HFFc6 (cell line): ENCODE measurements around the gene SULT1A1. TPM values are rescaled to one million over a fixed set of nuclear protein-coding genes. Genes with fewer than 3 reads are reported as not detected.

Source experiments
- DNase-seq: peaks from one replicate; pipeline ENCODE4 v3.0.0-alpha.2; 2018
- H3K27ac Mint-ChIP-seq: 2 replicates; pipeline ENCODE4 v1.8.0; 2020; ENCODE audit warnings: mild to moderate bottlenecking, mixed read lengths
- H3K27me3 Mint-ChIP-seq: 2 replicates; pipeline ENCODE4 v1.8.0; 2021; ENCODE audit warnings: mild to moderate bottlenecking, moderate library complexity, mixed read lengths; ENCODE audit not compliant: insufficient read depth
- H3K36me3 Mint-ChIP-seq: 2 replicates; pipeline ENCODE4 v1.8.0; 2021; ENCODE audit warnings: low read depth, mixed read lengths
- H3K4me1 Mint-ChIP-seq: 2 replicates; pipeline ENCODE4 v1.8.0; 2020; ENCODE audit warnings: low read depth, mixed read lengths
- H3K4me3 Mint-ChIP-seq: 2 replicates; pipeline ENCODE4 v1.8.0; 2020; ENCODE audit warnings: mild to moderate bottlenecking, moderate library complexity, mixed read lengths
- H3K9me3 Mint-ChIP-seq: 2 replicates; pipeline ENCODE4 v1.8.0; 2020; ENCODE audit warnings: mild to moderate bottlenecking, mixed read lengths
- total RNA-seq, 6 experiments: library from RNA; stranded (reverse); fragmentation: NEBNext Ultra II Directional; extraction: Animal tissue kit (Norgen Biotek cat#: 25700); gene quantifications; 2 replicates in 1 of 6; 3 replicates in 5 of 6; pipeline ENCODE4 v1.2.3, GENCODE V29; 2021
- TF ChIP-seq, protein P1 (sequence below): fragments of 200-600 bp; sonication (generic); IDR thresholded peaks from 2 replicates; pipeline ENCODE4 v1.5.0; 2021; ENCODE audit warnings: antibody characterized with exemption, mild to moderate bottlenecking

The SULT1A1 gene
- total RNA-seq, 6 experiments from 2014 or later, result 0.17 to 0.30 (median 0.18) TPM; not detected in 3

GRCh38 chr16:28592511-28592910 is 17.3 kb downstream of the SULT1A1 start:
- no peak overlapping the region for H3K27ac Mint-ChIP-seq
- no peaks in the 10 kb centered on the region for H3K9me3 Mint-ChIP-seq
- H3K4me3 Mint-ChIP-seq, result no peak overlapping the region
- TF ChIP-seq, protein P1, sequence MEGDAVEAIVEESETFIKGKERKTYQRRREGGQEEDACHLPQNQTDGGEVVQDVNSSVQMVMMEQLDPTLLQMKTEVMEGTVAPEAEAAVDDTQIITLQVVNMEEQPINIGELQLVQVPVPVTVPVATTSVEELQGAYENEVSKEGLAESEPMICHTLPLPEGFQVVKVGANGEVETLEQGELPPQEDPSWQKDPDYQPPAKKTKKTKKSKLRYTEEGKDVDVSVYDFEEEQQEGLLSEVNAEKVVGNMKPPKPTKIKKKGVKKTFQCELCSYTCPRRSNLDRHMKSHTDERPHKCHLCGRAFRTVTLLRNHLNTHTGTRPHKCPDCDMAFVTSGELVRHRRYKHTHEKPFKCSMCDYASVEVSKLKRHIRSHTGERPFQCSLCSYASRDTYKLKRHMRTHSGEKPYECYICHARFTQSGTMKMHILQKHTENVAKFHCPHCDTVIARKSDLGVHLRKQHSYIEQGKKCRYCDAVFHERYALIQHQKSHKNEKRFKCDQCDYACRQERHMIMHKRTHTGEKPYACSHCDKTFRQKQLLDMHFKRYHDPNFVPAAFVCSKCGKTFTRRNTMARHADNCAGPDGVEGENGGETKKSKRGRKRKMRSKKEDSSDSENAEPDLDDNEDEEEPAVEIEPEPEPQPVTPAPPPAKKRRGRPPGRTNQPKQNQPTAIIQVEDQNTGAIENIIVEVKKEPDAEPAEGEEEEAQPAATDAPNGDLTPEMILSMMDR, result no peak
- H3K4me1 Mint-ChIP-seq, result peaks cover 2% of the 10 kb centered on the region
- peaks cover 12% of the 10 kb centered on the region; the same call in 1 of the 2 replicates for H3K36me3 Mint-ChIP-seq
- no peak for DNase-seq
- H3K27me3 Mint-ChIP-seq, result peaks cover 9% of the 10 kb centered on the region

GRCh38 chr16:28591355-28591754 is 18.5 kb downstream of the SULT1A1 start:
- H3K27ac Mint-ChIP-seq, result no peak overlapping the region
- H3K36me3 Mint-ChIP-seq, result peaks cover 12% of the 10 kb centered on the region; the same call in 1 of the 2 replicates
- no peaks in the 10 kb centered on the region for H3K9me3 Mint-ChIP-seq
- TF ChIP-seq, protein P1, result no peak
- H3K27me3 Mint-ChIP-seq, result peaks cover 6% of the 10 kb centered on the region
- no peak overlapping the region for H3K4me3 Mint-ChIP-seq
- peaks cover 10% of the 10 kb centered on the region for H3K4me1 Mint-ChIP-seq
- DNase-seq, result no peak

DNA sequence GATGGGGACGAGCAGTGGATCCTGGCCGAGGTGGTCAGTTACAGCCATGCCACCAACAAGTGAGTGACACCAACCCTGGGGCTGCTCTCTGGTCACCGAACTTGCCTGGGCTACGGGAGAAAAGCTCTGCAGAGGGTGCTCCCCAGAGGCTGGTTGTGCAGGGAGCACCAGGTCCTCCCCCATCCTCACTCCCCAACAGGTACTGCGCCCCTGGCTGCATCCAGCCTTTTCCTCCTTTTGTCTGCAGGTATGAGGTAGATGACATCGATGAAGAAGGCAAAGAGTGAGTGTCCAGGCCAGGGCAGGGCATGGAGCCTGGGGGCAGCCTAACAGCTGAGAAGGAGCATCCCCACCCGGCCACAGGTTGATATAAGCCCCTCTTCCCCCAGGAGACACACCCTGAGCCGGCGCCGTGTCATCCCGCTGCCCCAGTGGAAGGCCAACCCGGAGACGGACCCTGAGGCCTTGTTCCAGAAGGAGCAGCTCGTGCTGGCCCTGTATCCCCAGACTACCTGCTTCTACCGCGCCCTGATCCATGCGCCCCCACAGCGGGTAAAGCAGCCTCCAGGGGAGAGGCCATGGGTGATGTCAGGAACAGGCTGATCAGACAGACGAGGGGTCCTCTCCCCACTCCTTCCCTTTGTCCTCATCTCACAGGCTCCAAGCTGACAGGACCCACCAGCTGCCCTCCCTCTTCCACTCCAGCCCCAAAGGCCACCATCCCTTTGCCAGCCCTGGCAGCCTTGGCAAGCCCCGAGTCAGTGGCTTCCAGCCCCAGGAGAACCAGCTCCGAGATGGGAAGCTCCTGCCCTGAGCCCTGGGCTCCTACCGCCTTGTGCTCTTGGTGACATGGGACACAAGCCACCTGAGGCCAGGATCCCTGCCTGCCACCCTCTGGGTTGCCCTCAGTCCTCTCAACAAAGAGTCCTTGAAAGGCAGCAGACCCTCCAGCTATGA is 19.2 kb downstream of the SULT1A1 start:
- peaks cover 10% of the 10 kb centered on the region for H3K4me1 Mint-ChIP-seq
- no peak overlapping the region for H3K27ac Mint-ChIP-seq
- DNase-seq, result no peak
- H3K27me3 Mint-ChIP-seq, result peaks cover 7% of the 10 kb centered on the region
- H3K9me3 Mint-ChIP-seq, result no peaks in the 10 kb centered on the region
- H3K36me3 Mint-ChIP-seq, result peaks cover 12% of the 10 kb centered on the region; the same call in 1 of the 2 replicates
- H3K4me3 Mint-ChIP-seq, result no peak overlapping the region
- TF ChIP-seq, protein P1, result no peak

- H3K4me1 Mint-ChIP-seq, result peaks cover 10% of the 10 kb centered on the region
These were observed 19.9 kb downstream of the SULT1A1 start for GRCh38 chr16:28589930-28590329.

GRCh38 chr16:28589069-28589468 is 20.8 kb downstream of the SULT1A1 start:
- no peak for DNase-seq
- Mint-ChIP-seq H3K4me3 (no peak overlapping the region), H3K36me3 (peaks cover 19% of the 10 kb centered on the region), H3K27ac (no peak overlapping the region), H3K9me3 (no peaks in the 10 kb centered on the region), H3K4me1 (peaks cover 10% of the 10 kb centered on the region), H3K27me3 (peaks cover 8% of the 10 kb centered on the region)
- TF ChIP-seq, protein P1, result no peak

More at GRCh38 chr16:28589930-28590329, 19.9 kb downstream of the SULT1A1 start:
- Mint-ChIP-seq H3K27me3 (peaks cover 7% of the 10 kb centered on the region), H3K4me3 (no peak overlapping the region), H3K9me3 (no peaks in the 10 kb centered on the region), H3K36me3 (peaks cover 16% of the 10 kb centered on the region), H3K27ac (no peak overlapping the region)
- TF ChIP-seq, protein P1, result no peak
- DNase-seq, result no peak
